H54 (cell line): Measurements from ENCODE around the gene IFNLR1.

Source experiments
- DNase-seq: peaks from one replicate; pipeline ENCODE4 v3.0.0; 2011; ENCODE audit warnings: low spot score, mixed read lengths; ENCODE audit not compliant: insufficient read length
- FAIRE-seq: peaks from 3 replicates; lab custom pipeline; 2011; peaks lifted over from hg19 to GRCh38; lab: Jason Lieb, UNC
- POLR2A ChIP-seq: IDR thresholded peaks from 2 replicates; pipeline ENCODE4 v1.6.1; 2011; ENCODE audit warnings: low read depth, mild to moderate bottlenecking, low read length

The IFNLR1 gene

DNA sequence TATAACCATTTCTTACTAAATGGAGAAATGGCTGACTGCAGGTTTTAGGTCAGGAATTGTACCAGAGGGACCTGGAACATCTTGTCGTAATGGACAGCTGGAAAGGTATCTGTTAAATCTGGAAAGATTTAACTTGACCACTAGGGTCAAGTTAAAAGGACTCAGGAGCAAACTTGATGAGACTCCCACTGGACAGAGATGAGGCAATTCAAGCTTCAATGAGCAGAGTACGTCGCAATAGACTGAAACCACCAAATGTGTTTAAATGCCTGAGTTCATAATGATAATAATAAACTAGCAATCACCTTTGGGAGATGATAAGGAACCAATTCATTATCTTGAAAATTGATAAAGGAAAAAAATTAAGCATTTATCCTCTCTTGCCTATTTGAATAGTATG, 8.7 kb downstream of the IFNLR1 start:
- DNase-seq = no peak
- FAIRE-seq = no peak
- TF ChIP-seq POLR2A = no peak

DNA sequence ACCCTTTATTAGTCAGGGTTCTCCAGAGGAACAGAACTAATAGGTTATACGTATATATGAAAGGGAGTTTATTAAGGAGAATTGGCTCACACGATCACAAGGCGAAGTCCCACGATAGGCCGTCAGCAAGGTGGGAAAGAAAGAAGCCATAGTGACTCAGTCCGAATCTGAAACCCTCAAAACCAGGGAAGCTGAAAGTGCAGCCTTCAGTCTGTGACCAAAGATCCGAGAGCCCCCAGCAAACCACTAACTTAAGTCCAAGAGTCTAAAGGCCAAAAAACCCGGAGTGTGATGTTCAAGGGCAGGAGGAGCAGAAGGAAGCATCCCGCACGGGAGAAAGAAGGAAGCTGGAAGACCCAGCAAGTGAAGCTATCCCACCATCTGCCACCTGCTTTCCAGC, 9.9 kb downstream of the IFNLR1 start:
- no peak for TF ChIP-seq POLR2A
- DNase-seq (no peak), FAIRE-seq (no peak)

DNA sequence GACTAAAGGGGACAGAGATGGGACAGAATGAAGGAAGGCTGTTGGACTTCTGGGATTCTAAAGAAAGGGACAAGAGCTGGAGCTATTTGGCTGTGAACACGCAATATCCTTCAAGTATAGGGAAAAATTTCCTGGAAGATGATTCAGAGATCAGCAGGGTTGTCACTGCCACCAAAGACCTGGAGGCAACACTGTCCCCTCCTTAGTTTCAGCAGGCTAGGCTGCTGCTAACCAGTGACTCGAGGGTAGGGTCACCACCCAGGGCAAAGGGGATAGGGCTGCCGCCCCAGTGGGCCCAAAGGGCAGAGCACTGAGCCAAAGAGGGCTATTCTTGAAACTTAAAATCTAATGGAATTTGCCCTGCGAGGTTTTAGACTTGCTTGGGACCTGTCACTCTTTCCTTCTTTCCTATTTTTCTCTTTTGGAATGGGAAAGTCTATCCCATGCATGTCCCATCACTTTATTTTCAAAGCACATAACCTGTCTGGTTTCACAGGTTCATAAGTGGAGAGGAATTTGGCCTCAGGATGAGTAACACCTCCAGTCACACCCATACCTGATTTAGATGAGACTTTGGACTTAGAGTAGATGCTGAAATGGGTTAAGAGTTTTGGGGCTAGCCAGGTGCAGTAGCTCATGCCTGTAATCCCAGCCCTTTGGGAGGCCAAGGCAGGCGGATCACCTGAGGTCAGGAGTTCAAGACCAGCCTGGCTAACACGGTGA, 11.9 kb downstream of the IFNLR1 start:
- no peak for FAIRE-seq

DNA sequence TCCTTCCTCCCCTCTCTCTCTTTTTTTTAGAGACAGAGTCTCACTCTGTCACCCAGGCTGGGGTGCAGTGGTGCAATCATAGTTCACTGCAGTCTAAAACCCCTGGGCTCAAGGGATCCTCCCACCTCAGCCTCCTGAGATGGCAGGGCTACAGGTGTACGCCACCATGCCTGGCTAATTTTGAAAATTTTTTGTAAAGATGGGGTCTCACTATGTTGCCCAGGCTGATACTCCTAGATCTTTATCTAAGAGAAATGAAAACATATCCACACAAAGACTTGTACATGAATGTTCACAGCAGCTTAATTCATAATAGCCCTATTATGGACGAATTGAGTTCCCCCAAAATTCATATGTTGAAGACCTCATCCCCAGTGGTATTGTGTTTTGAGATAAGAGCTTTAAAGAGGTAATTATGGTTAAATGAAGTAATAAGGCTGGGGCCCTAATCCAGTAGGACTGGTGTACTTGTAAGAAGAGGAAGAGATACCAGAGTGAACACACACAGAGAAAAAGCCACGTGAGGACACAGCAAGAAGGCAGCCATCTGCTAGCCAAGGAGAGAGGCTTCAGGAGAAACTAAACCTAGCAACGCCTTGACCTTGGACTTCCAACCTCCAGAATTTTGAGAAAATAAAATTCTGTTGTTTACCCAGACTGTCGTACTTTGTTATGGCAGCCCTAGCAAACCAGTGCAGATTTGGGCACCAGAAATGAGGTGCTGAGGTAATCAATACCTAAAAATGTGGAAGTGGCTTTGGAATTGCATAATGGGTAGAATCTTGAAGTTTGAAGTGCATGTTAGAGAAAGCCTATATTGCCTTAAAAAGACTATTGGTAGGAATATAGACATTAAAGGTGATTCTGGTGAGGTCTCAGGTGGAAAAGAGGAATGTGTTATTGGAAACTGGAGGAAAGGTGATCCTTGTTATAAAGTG, 13.2 kb downstream of the IFNLR1 start:
- TF ChIP-seq POLR2A = no peak
- FAIRE-seq (no peak), DNase-seq (no peak)

More for the DNA sequence above, 11.9 kb downstream of the IFNLR1 start:
- DNase-seq = no peak
- TF ChIP-seq POLR2A = no peak

DNA sequence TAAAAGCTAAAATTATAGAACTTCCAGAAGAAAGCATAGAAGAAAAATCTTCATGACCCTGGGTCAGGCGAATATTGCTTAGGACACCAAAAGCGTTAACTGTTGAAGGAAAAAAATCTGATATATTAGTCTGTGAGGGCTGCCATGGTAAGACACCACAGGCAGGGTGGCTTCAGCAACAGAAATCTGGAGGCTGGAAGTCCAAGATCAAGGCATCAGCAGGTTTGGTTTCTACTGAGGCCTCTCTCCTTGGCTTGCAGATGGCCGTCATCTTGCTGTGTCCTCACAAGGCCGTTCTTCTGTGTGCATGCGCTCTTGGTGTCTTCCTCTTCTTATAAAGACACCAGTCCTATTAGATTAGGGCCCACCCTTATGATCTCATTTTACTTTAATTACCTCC, 14.5 kb downstream of the IFNLR1 start:
- no peak for TF ChIP-seq POLR2A
- DNase-seq (no peak), FAIRE-seq (no peak)

DNA sequence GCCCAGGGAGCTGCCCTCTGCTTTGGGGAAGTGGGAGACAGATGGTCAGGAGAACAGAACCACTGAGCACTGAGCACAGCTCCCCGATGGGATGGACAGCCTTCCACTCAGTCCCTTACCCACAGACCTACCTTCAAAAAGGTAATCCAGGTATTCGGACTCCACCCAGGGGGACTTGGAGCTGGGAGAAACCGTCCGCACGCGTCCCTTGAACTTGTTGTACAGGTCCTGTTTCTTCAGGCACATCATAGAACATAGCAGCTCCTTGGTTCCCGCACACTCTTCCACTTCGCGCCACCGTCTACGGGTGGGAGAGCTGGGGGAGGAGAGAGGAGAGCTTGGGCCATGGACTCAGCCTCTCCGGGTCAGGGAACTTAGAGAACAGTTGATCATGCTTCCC, 17.8 kb downstream of the IFNLR1 start:
- DNase-seq (no peak), FAIRE-seq (no peak)
- no peak for TF ChIP-seq POLR2A

DNA sequence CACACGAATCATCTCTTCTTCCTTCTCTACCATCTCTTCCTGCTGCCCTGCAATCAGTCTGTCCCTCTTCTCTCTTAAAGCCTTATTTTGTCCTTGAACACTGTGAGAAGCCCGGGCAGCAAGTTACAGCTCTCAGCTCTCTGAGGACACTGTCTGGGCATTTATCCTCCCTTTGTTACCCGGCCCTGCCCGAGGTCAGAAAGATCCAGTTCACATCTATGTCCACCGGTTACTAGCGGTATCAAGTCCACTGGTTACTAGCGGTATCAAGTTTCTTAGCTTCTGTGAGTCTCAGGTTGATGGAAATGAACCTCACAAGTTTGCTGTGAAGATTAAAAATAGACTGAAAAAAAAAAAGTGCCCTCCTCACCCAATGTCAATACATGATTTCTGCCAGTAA, 18.8 kb downstream of the IFNLR1 start:
- DNase-seq = no peak
- FAIRE-seq = no peak
- TF ChIP-seq POLR2A = no peak

DNA sequence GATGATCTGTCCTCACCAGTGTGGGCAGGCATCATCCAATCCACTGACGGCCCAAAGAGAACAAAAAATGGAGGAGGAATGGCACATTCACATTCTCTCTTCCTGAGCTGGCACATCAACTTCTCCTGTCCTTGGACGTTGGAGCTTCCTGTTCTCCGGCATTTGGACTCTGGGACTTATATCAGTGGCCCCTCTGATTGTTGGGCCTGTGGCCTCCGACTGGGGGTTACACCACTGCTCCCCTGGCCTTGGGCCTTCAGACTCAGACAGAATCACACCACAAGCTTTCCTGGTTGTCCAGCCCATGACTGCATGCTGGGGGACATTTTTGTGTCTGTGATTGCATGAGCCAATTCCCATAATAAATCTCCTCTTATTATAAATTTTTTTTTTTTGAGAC, 20.1 kb downstream of the IFNLR1 start:
- DNase-seq = no peak
- no peak for FAIRE-seq
- TF ChIP-seq POLR2A = no peak

DNA sequence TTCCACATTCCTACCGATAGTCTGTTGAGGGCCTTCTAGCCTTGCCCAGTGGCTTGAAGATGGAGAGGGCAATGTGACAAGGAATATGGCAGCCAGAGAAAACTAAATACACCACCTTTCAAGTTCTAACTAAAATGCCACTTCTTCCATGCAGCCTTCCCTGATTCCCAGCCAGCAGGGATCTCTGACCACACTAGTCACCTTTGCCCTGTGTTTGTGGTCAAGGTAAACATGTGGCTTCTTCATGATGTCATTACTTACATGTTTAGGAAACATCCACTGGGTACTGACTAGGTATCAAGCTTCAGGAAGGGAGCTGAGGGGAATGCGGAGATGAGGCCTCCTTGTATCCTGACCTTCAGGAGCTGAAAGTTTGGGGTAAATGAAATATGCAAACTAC, 21.6 kb downstream of the IFNLR1 start:
- no peak for TF ChIP-seq POLR2A
- FAIRE-seq (no peak), DNase-seq (no peak)

DNA sequence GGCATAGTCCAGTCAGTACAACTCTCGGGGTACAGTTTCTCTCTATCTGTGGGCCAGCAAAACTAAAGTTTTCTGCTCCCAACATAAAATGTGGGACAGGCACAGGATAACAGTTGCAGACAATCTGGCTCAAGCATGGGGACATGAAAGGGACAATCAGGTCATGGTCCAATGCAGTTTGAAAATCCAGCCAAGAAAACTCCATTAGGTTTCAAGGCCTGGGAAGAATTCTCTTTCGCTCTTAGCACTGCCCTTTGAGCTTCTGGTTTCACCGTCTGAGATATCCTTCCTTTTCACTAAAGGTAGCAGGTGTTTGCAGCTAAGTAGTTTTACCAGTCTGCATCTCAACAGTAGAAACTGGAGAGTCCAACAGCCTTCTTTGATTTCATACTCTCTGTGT, 23.1 kb downstream of the IFNLR1 start:
- FAIRE-seq (no peak), DNase-seq (no peak)
- TF ChIP-seq POLR2A = no peak

DNA sequence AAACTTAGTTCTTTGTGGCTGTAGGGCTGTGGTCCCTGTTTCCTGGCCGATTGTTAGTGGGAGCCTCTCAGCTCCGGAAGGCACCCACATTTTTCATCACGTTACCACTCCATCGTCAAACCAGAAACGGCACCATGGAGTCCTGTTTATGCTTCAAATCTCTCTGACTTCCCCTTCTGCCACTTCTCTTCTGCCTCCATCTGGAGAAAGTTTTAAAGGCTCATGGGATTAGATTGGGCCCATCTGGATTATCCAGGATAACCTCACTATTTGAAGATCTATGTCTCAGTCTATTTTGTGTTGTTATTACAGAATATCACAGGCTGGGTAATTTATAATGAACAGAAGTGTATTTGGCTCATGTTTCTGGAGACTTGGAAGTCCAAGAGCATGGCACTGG, 24.9 kb downstream of the IFNLR1 start:
- FAIRE-seq (no peak), DNase-seq (no peak)
- no peak for TF ChIP-seq POLR2A

DNA sequence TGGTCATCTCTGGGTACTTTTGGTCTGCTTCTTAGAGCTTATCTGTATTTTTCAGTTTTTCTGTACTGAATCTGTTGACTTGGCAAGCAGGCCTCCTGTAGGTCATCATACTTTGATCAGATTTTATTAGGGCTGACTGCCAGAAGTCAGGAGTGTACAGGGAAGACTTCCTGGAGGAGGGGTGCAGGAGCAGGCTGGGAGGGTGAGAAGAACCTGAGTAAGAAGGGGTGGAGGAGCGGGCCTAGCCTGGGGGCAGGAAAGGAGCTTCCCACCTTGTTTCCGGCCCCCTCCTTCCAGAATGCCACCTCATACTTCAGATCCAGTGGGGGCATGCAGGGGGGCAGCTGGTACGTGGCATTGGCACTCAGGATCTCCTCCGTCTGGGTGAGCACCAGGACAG, 25.8 kb downstream of the IFNLR1 start:
- no peak for FAIRE-seq
- no peak for TF ChIP-seq POLR2A

DNA sequence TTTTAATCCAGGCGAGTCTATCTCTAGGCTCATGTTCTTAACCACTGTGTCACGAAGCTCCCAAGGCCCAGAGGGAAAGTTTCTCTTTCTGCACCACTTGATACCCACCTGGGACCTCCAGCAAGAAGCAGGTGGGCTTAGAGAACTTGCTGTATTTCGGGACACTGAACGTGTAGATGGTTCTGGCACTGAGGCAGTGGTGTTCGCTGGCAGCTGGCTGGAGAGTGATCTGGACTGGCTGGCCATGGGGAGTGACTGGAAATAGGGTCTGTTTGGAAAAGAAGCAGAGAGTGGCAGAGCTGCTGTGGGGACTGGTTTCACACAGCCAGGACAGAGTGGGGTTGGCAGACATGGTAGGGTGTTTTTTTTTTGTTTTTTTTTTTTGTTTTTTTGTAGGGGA, 27.7 kb downstream of the IFNLR1 start:
- no peak for TF ChIP-seq POLR2A
- DNase-seq (no peak), FAIRE-seq (no peak)

More for the DNA sequence above, 25.8 kb downstream of the IFNLR1 start:
- DNase-seq = no peak

DNA sequence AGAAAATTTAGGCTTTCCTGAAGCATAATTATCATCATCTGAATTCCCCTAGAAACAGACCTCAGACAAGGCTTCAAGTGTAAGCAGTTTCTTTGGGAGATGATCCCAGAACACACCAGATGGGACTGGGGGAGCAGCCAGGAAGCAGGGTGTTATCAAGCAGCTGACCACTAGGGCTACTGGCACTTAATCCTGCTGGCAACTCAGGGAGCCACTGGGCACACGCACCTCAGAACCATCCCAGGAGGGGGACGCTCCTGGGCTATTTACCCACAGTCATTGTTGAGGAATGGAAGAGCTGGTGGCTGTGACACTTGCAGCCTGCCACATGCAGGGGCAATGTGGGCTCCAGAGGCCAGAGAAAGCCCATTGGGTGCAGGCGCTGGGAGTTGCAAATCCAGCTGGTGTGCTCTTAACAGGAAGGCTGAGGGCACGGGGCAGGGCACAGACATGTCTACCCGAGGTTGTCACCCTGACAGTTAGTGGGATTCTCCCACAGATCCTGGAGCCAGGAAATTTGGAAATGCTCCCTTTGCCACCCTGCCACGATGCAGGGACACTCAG, 29.1 kb downstream of the IFNLR1 start:
- DNase-seq = peak; percentile 38
- FAIRE-seq = no peak
- no peak for TF ChIP-seq POLR2A
